NB4 (cell line): Measurements from ENCODE around the gene AURKA.

Experiments
- CTCF ChIP-seq: IDR thresholded peaks from one replicate; pipeline ENCODE4 v1.5.1; 2012; ENCODE audit warnings: low read depth, low read length
- MYC ChIP-seq: IDR thresholded peaks from 2 replicates; pipeline ENCODE4 v1.6.1; 2011; ENCODE audit warnings: low read depth, low read length

DNA sequence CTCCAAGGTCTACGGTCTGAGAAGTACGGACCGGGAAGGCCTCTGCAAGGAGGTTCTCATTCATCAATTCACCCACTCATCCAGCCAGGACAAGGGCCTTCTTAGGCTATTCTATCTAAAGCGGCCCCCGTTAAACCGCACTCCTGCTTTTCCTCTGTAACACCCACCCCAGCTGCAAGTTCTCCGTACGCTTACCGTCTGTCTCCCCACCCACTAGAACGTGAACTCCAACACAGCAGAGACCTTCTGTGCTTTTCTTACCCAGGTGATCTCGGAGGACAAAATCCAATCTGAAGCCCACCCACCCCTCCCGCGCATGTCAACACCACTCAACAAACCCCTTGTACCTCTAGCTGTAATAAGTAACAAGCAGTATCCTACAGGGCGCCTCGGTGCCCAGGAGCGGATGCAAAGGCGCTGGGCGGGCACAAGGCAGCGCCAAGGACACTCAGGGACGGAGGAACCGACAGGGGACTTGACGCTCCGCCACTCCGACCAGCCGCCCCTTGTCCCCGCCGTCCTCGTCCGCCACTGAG lies 351 bp downstream of the AURKA start:
- no peak for TF ChIP-seq CTCF
- TF ChIP-seq MYC, result peak; percentile 44; the same call in 1 of the 2 replicates
